Measurements from ENCODE around the gene NUAK1. TPM values are rescaled to one million over a fixed set of nuclear protein-coding genes. Genes with fewer than 3 reads are reported as not detected.

Gene NUAK1
- total RNA-seq, 1 donor from 2014 or later: not detected

DNA sequence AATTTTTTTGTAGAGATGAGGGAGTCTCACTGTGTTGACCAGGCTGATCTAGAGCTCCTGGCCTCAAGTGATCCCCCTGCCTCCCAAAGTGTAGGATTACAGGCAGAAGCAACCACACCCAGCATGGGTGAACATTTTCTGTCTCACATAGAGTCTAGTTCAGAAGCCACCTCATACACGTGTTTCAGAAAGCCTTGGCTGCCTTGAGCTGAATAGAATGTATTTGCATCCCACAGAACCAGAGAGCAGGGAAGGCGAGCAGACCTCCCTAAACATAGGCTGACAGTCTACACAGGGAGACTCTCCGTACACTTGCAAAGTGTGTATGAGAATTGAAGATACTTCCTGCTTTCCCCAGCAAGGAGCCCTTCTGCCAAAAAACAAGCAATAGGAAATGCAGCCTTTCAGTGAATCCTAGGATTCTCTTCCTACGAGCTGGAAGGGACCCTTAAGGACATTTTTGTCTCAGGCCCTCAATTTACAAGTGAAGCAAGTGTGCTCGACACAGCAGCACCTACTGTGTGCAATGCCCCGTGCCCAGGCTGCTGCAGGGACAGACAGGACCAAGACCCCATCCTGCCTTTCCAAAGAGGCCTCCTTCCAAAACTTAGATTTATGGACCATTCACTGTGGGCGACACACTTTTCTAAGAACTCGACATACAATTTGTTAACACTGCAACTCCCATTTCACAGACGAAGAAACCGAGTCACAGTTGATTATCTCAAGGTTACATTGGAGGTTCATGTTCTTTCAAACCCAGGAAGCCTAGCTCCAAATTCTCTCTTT is 11.2 kb downstream of the NUAK1 start:
- CTCF ChIA-PET: interaction anchor here (2.1 kb wide), 1 partner anchor 9 kb away, joined by 7 read pairs; no protein-coding TSS in a partner anchor
- ATAC-seq (ENCODE audit: low read depth): no peak
- Mint-ChIP-seq H3K27me3 (peaks cover 30% of the 10 kb centered on the region), H3K4me3 (no peak overlapping the region), H3K27ac (no peak overlapping the region), H3K36me3 (ENCODE audit: low read depth) (no peaks in the 10 kb centered on the region), H3K9me3 (no peaks in the 10 kb centered on the region), H3K4me1 (no peaks in the 10 kb centered on the region)
- no peak for DNase-seq
- TF ChIP-seq, protein P1, sequence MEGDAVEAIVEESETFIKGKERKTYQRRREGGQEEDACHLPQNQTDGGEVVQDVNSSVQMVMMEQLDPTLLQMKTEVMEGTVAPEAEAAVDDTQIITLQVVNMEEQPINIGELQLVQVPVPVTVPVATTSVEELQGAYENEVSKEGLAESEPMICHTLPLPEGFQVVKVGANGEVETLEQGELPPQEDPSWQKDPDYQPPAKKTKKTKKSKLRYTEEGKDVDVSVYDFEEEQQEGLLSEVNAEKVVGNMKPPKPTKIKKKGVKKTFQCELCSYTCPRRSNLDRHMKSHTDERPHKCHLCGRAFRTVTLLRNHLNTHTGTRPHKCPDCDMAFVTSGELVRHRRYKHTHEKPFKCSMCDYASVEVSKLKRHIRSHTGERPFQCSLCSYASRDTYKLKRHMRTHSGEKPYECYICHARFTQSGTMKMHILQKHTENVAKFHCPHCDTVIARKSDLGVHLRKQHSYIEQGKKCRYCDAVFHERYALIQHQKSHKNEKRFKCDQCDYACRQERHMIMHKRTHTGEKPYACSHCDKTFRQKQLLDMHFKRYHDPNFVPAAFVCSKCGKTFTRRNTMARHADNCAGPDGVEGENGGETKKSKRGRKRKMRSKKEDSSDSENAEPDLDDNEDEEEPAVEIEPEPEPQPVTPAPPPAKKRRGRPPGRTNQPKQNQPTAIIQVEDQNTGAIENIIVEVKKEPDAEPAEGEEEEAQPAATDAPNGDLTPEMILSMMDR (IDR thresholded peaks at IDR 0.05): no peak
- intact Hi-C loops (cut with micrococcal nuclease): no loop called here
- POLR2A ChIA-PET: no interaction called here

DNA sequence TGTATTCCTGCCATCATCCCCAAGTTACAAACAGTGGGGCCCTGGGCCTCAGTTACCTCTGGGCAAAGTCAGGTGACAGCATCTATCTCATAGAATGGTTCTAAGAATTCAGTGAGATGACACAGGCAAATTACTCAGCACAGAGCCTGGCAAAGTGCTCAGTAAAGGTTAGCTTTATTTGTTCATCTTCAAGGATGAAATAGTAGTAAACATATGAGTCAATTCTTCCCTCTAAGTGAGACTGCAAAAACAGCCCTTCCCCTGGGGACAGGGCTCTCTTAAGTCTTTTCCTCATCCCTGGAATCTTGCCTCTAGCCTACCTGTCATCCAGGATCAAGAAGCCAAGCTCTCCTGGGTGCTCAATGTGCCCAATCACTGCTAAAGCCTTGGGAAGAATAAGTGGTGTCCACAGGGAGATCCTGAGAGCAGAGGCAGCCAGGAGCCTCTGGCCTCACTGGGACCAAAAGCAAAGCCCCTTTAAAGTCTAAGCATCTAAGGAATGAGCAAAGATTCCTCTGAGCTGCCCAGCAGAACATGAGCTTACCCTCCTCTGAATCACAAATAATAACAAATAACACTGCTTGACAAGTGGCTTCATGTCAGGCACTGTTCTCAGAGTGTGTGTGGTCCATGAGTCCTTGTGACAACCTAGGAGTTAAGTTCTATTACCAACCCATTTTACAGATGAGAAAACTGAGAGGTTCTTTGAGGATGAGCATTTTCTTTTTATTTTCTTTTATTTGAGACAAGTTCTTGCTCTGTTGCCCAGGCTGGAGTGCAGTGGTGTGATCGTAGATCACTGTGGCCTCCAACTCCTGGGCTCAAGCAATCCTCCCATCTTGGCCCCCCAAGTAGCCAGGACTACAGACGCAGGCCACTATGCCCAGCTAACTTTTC is 12.1 kb downstream of the NUAK1 start:
- Mint-ChIP-seq H3K9me3 (no peaks in the 10 kb centered on the region), H3K27ac (no peak overlapping the region), H3K4me1 (no peaks in the 10 kb centered on the region), H3K4me3 (no peak overlapping the region), H3K27me3 (peaks cover 27% of the 10 kb centered on the region), H3K36me3 (ENCODE audit: low read depth) (no peaks in the 10 kb centered on the region)
- no peak for DNase-seq
- ChIA-PET CTCF (interaction anchor here (2.1 kb wide), 1 partner anchor 10 kb away, joined by 7 read pairs; no protein-coding TSS in a partner anchor), POLR2A (no interaction called here)
- TF ChIP-seq, protein P1 (IDR thresholded peaks at IDR 0.05): no peak
- intact Hi-C loops (cut with micrococcal nuclease): no loop called here
- no peak for ATAC-seq (ENCODE audit: low read depth)

DNA sequence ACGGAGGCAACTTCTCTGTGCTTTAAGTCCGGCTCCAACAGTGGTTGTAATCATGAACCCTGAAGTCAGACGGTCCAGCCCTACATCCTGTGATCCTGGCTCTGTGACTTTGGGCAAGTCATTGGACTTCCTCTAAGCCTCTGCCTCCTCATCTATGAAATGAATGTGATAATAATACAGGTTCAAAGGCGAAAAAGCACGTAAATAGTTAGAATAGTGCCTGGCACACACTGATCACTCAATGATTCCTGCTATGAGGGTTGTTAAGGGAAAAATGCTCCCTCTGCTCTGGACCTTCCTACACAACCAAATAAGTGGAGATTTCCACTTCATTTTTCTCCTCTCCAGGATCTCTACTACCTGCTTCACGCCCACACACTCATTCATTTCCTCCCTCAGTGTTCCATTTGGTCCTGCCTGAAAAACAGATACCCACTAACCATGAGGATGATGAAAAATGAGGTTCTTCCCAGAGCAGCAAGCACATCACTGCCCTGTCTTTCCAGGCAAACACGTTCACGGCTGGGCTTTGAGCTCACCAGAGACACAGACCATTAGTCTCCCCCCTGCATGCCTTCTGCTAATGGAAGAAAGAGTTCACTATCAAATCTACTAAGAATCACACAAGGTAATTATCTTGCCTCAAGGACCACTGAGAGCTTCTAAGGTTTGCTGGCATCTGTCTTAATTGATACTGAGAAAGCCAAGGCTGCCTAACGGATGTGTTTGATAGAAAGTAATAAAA is 13.2 kb downstream of the NUAK1 start:
- ATAC-seq (ENCODE audit: low read depth) (no peak), DNase-seq (no peak)
- Mint-ChIP-seq H3K4me3 (no peak overlapping the region), H3K4me1 (no peaks in the 10 kb centered on the region), H3K27ac (no peak overlapping the region), H3K27me3 (peaks cover 22% of the 10 kb centered on the region), H3K9me3 (no peaks in the 10 kb centered on the region), H3K36me3 (ENCODE audit: low read depth) (no peaks in the 10 kb centered on the region)
- TF ChIP-seq, protein P1 (IDR thresholded peaks at IDR 0.05): no peak
- CTCF ChIA-PET: interaction anchor here (2.1 kb wide), 1 partner anchor 11 kb away, joined by 7 read pairs; no protein-coding TSS in a partner anchor
- POLR2A ChIA-PET: no interaction called here
- intact Hi-C loops (cut with micrococcal nuclease): no loop called here

DNA sequence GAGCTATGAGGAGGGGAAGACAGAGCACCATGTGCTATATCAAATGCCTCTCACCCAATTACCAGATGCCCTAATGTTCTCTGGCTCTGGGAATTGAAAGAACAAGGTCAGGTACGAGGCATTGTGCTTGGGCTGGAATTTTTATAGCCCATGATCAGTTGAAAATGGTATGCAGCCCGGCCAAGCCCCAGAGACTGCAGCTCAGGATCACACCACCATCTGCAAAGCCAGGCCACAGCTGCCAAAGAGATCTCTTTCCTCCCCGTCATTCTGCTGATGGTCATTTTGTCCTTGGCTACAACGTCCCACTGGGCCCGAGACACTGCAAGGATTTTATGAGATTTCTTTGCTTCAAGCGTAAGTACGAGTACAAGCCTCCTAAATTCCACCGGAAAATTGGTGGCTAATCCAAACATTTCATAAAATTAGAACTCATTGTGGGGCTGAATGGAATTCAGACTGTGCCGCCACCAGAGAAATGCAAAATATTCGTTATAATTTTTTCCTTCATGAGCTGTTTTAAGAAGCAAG is 15.1 kb downstream of the NUAK1 start:
- Mint-ChIP-seq H3K4me1 (no peaks in the 10 kb centered on the region), H3K9me3 (no peaks in the 10 kb centered on the region), H3K27me3 (peaks cover 19% of the 10 kb centered on the region), H3K4me3 (no peak overlapping the region), H3K36me3 (ENCODE audit: low read depth) (no peaks in the 10 kb centered on the region), H3K27ac (no peak overlapping the region)
- CTCF ChIA-PET: no interaction called here
- DNase-seq (no peak), ATAC-seq (ENCODE audit: low read depth) (no peak)
- POLR2A ChIA-PET: no interaction called here
- TF ChIP-seq, protein P1 (IDR thresholded peaks at IDR 0.05): no peak
- intact Hi-C loops (cut with micrococcal nuclease): no loop called here
